H1 (cell line): ENCODE measurements around the gene GNG7. TPM values are rescaled to one million over a fixed set of nuclear protein-coding genes. Genes with fewer than 3 reads are reported as not detected.

Experiments used
- CTCF ChIA-PET: fragments of 300-600 bp; sonication (Branson Sonifier 250); formaldehyde crosslinking; loops from one replicate; lab custom pipeline; 2021; ENCODE audit not compliant: partially characterized antibody; lab: Charles Lee
- POLR2A ChIA-PET: fragments of 300-600 bp; sonication (Branson Sonifier 250); formaldehyde crosslinking; loops from one replicate; lab custom pipeline; 2021; ENCODE audit warnings: inconsistent platforms; ENCODE audit not compliant: partially characterized antibody; lab: Charles Lee
- DNase-seq, 2 experiments: peaks; one replicate each; pipeline versions ENCODE4 v3.0.0 to v3.0.0-alpha.2; 2010 to 2022; ENCODE audit warnings: low spot score in 2 of 2, low read depth in 1 of 2, mixed read lengths in 1 of 2
- FAIRE-seq: peaks from 2 replicates; lab custom pipeline; 2011; peaks lifted over from hg19 to GRCh38; lab: Jason Lieb, UNC
- H2AFZ ChIP-seq: 2 replicates; pipeline ENCODE4 v1.8.1; 2012; ENCODE audit warnings: low read length, inconsistent platforms
- H2AK5ac ChIP-seq: 2 replicates; pipeline ENCODE4 v1.6.1; 2013; ENCODE audit warnings: low read depth, low read length
- H2BK120ac ChIP-seq: replicated peaks from 2 replicates; pipeline ENCODE3; 2013; ENCODE audit warnings: low read depth, low read length, inconsistent platforms
- H2BK12ac ChIP-seq: 2 replicates; pipeline ENCODE4 v1.6.1; 2013; ENCODE audit warnings: low read depth, low read length
- H2BK15ac ChIP-seq: 2 replicates; pipeline ENCODE4 v1.6.1; 2013; ENCODE audit warnings: low read length
- H2BK20ac ChIP-seq: 2 replicates; pipeline ENCODE4 v1.6.1; 2013; ENCODE audit warnings: low read length
- H2BK5ac ChIP-seq: 2 replicates; pipeline ENCODE4 v1.6.1; 2013; ENCODE audit warnings: low read depth, low read length
- H3K14ac ChIP-seq: 2 replicates; pipeline ENCODE4 v1.6.1; 2013; ENCODE audit warnings: inconsistent platforms; ENCODE audit not compliant: insufficient read length
- H3K18ac ChIP-seq: 2 replicates; pipeline ENCODE4 v1.6.1; 2013; ENCODE audit warnings: low read length; ENCODE audit errors: extremely low read depth
- H3K23ac ChIP-seq: 2 replicates; pipeline ENCODE4 v1.6.1; 2013; ENCODE audit warnings: inconsistent platforms; ENCODE audit not compliant: insufficient read length
- H3K23me2 ChIP-seq: 2 replicates; pipeline ENCODE4 v1.6.1; 2013; ENCODE audit warnings: low read depth, low read length
- H3K27ac ChIP-seq: 2 replicates; pipeline ENCODE4 v1.6.1; 2011; ENCODE audit warnings: low read depth, low read length, inconsistent platforms
- H3K27me3 ChIP-seq, 4 experiments: replicated peaks in 1 of 4; 1 replicate in 1 of 4; 2 replicates in 3 of 4; pipeline versions ENCODE4 v1.6.1 to v1.8.1; 2011 to 2013; ENCODE audit warnings: low read length in 3 of 4, mild to moderate bottlenecking in 3 of 4, inconsistent platforms in 2 of 4, mixed read lengths in 2 of 4, moderate library complexity in 1 of 4; ENCODE audit not compliant: control insufficient read depth in 3 of 4, insufficient read depth in 3 of 4; ENCODE audit errors: extremely low read depth in 1 of 4
- H3K36me3 ChIP-seq, 4 experiments: 2 replicates each; pipeline versions ENCODE4 v1.6.1 to v1.8.1; 2011 to 2013; ENCODE audit warnings: mild to moderate bottlenecking in 4 of 4, low read length in 3 of 4, moderate library complexity in 2 of 4, control low read depth in 1 of 4, inconsistent platforms in 1 of 4; ENCODE audit not compliant: insufficient read depth in 4 of 4, control insufficient read depth in 2 of 4
- H3K4ac ChIP-seq: replicated peaks from 2 replicates; pipeline ENCODE3; 2013; ENCODE audit warnings: low read length, low read depth, mixed read lengths, inconsistent platforms; ENCODE audit not compliant: insufficient read length
- H3K4me1 ChIP-seq, 4 experiments: replicated peaks in 1 of 4; 1 replicate in 1 of 4; 2 replicates in 3 of 4; pipeline versions ENCODE4 v1.6.1 to v1.8.1; 2011 to 2013; ENCODE audit warnings: low read length in 3 of 4, inconsistent platforms in 2 of 4, mixed read lengths in 1 of 4; ENCODE audit not compliant: insufficient read depth in 4 of 4, control insufficient read depth in 3 of 4
- H3K4me2 ChIP-seq, 2 experiments: 2 replicates each; pipeline versions ENCODE4 v1.6.1 to v1.8.1; 2011 to 2013; ENCODE audit warnings: low read depth in 2 of 2, low read length in 2 of 2, control low read depth in 1 of 2, inconsistent platforms in 1 of 2, mild to moderate bottlenecking in 1 of 2; ENCODE audit not compliant: insufficient read depth in 1 of 2
- H3K4me3 ChIP-seq, 4 experiments: fragments of 200-600, 300-600 bp in 1 of 4; sonication (generic), shearing (Covaris generic), sonication (Bioruptor Twin) in 1 of 4; 2 replicates each; pipeline versions ENCODE4 v1.5.1 to v1.8.1; 2011 to 2016; ENCODE audit warnings: low read length in 4 of 4, low read depth in 3 of 4, control low read depth in 2 of 4, inconsistent platforms in 2 of 4, mild to moderate bottlenecking in 2 of 4, mixed read lengths in 1 of 4, moderate library complexity in 1 of 4; ENCODE audit not compliant: insufficient read depth in 2 of 4; ENCODE audit errors: extremely low read depth in 1 of 4
- H3K56ac ChIP-seq: replicated peaks from 2 replicates; pipeline ENCODE3; 2013; ENCODE audit warnings: low read depth, mild to moderate bottlenecking, mixed read lengths, low read length, inconsistent platforms; ENCODE audit not compliant: insufficient read length
- H3K79me1 ChIP-seq: 2 replicates; pipeline ENCODE4 v1.6.1; 2013; ENCODE audit warnings: low read depth, low read length, control low read depth
- H3K79me2 ChIP-seq, 2 experiments: 2 replicates each; pipeline versions ENCODE4 v1.6.1 to v1.8.1; 2012 to 2013; ENCODE audit warnings: low read length in 2 of 2, mild to moderate bottlenecking in 2 of 2, inconsistent platforms in 1 of 2; ENCODE audit not compliant: insufficient read depth in 2 of 2, control insufficient read depth in 1 of 2
- H3K9ac ChIP-seq, 4 experiments: replicated peaks in 1 of 4; 1 replicate in 1 of 4; 2 replicates in 3 of 4; pipeline versions ENCODE4 v1.6.1 to v1.8.1; 2011 to 2013; ENCODE audit warnings: low read depth in 3 of 4, low read length in 3 of 4, control low read depth in 2 of 4, mild to moderate bottlenecking in 2 of 4, moderate library complexity in 2 of 4, inconsistent platforms in 1 of 4; ENCODE audit errors: extremely low read depth in 1 of 4
- H3K9me3 ChIP-seq, 2 experiments: 2 replicates each; pipeline versions ENCODE4 v1.6.1 to v1.8.1; 2012 to 2013; ENCODE audit warnings: mild to moderate bottlenecking in 2 of 2, moderate library complexity in 2 of 2, control low read depth in 1 of 2, inconsistent platforms in 1 of 2, low read depth in 1 of 2, low read length in 1 of 2, mixed read lengths in 1 of 2; ENCODE audit not compliant: insufficient read depth in 2 of 2
- H4K20me1 ChIP-seq, 2 experiments: replicated peaks in 1 of 2; 2 replicates each; pipeline versions ENCODE3 to v1.8.1; 2011 to 2013; ENCODE audit warnings: inconsistent platforms in 2 of 2, low read length in 2 of 2, mild to moderate bottlenecking in 1 of 2; ENCODE audit not compliant: insufficient read depth in 2 of 2, control insufficient read depth in 1 of 2
- H4K5ac ChIP-seq: 2 replicates; pipeline ENCODE4 v1.6.1; 2013; ENCODE audit warnings: low read length, low read depth, mixed read lengths, inconsistent platforms; ENCODE audit not compliant: insufficient read length
- H4K8ac ChIP-seq: 2 replicates; pipeline ENCODE4 v1.8.0; 2013; ENCODE audit warnings: mild to moderate bottlenecking, moderate library complexity, low read length, inconsistent platforms; ENCODE audit not compliant: insufficient read depth; ENCODE audit errors: extremely low read depth
- H4K91ac ChIP-seq: replicated peaks from 2 replicates; pipeline ENCODE3; 2013; ENCODE audit warnings: low read length, mixed read lengths, inconsistent platforms; ENCODE audit not compliant: insufficient read length
- CEBPB ChIP-seq: IDR thresholded peaks from 2 replicates; pipeline ENCODE4 v1.6.1; 2012; ENCODE audit warnings: low read depth, low read length
- CTBP2 ChIP-seq: IDR thresholded peaks from 2 replicates; pipeline ENCODE4 v1.7.0; 2011; ENCODE audit warnings: borderline replicate concordance, mild to moderate bottlenecking, moderate library complexity, mixed read lengths, low read length; ENCODE audit not compliant: insufficient read depth, insufficient read length
- KDM4A ChIP-seq: IDR thresholded peaks from one replicate; pipeline ENCODE4 v1.7.1; 2012; ENCODE audit warnings: low read depth, mild to moderate bottlenecking, moderate library complexity, low read length, inconsistent platforms; ENCODE audit not compliant: severe bottlenecking
- NANOG ChIP-seq: IDR thresholded peaks from 2 replicates; pipeline ENCODE4 v1.6.1; 2011; ENCODE audit warnings: low read length, low read depth, mild to moderate bottlenecking, inconsistent platforms; ENCODE audit not compliant: insufficient read depth, poor library complexity, severe bottlenecking
- NRF1 ChIP-seq: IDR thresholded peaks from 2 replicates; pipeline ENCODE4 v1.6.1; 2011; ENCODE audit warnings: mild to moderate bottlenecking, low read depth, low read length, improper control_type of control experiment
- POLR2A ChIP-seq, 2 experiments: IDR thresholded peaks; 1 replicate in 1 of 2; 2 replicates in 1 of 2; pipeline ENCODE4 v1.6.1; 2011; ENCODE audit warnings: low read depth in 2 of 2, low read length in 2 of 2, mild to moderate bottlenecking in 2 of 2; ENCODE audit errors: control extremely low read depth in 1 of 2
- RFX5 ChIP-seq: IDR thresholded peaks from 2 replicates; pipeline ENCODE4 v1.6.1; 2011; ENCODE audit warnings: low read depth, low read length, improper control_type of control experiment, borderline replicate concordance
- SRF ChIP-seq: IDR thresholded peaks from 2 replicates; pipeline ENCODE4 v1.6.1; 2011; ENCODE audit warnings: mild to moderate bottlenecking, low read depth, low read length, moderate library complexity
- TAF1 ChIP-seq: IDR thresholded peaks from 2 replicates; pipeline ENCODE4 v1.6.1; 2011; ENCODE audit warnings: mild to moderate bottlenecking, low read depth, low read length
- TAF7 ChIP-seq: optimal IDR thresholded peaks from 2 replicates; pipeline ENCODE3; 2011; ENCODE audit warnings: low read depth, mild to moderate bottlenecking, inconsistent platforms, low read length, moderate library complexity, borderline replicate concordance
- YY1 ChIP-seq: IDR thresholded peaks from 2 replicates; pipeline ENCODE4 v1.6.1; 2011; ENCODE audit warnings: low read depth, mild to moderate bottlenecking, low read length
- ZNF274 ChIP-seq: IDR thresholded peaks from 2 replicates; pipeline ENCODE4 v1.7.0; 2012; ENCODE audit warnings: low read length, borderline replicate concordance; ENCODE audit errors: extremely low read depth
- WGBS, 2 experiments: shearing (Covaris generic) in 1 of 2; methylation state at CpG; one replicate each; pipeline versions ENCODE4 v1.1.6 to v1.1.7; 2013 to 2015; ENCODE audit warnings: low lambda C conversion rate in 2 of 2, mixed read lengths in 2 of 2, inconsistent platforms in 1 of 2, low coverage in 1 of 2, missing lambda C conversion rate in 1 of 2; ENCODE audit not compliant: insufficient replicate concordance in 2 of 2, insufficient coverage in 1 of 2, insufficient read length in 1 of 2; ENCODE audit errors: extremely low coverage in 1 of 2, missing lambda C conversion rate in 1 of 2; 5-methylcytosine and 5-hydroxymethylcytosine counted together
- polyA plus RNA-seq, 7 experiments: library from polyadenylated mRNA; depleted of rRNA in 3 of 7; stranded (reverse) in 5 of 7; unstranded in 2 of 7; fragments of >200 nt in 5 of 7; fragments of 200-250 nt in 2 of 7; gene quantifications; 1 replicate in 5 of 7; 2 replicates in 1 of 7; 4 replicates in 1 of 7; pipeline versions ENCODE4 v1.2.1 to v1.2.3, GENCODE V29; 2011 to 2013; ENCODE audit warnings: missing spikeins in 2 of 7, mixed read lengths in 2 of 7
- total RNA-seq: library from RNA; stranded (reverse); fragmentation: NEBNext Ultra II Directional; extraction: Animal tissue kit (Norgen Biotek cat#: 25700); gene quantifications from 2 replicates; pipeline ENCODE4 v1.2.1, GENCODE V29; 2021
- TF ChIP-seq, protein P1 (sequence below): IDR thresholded peaks from 2 replicates; pipeline ENCODE4 v1.6.1; 2012; ENCODE audit warnings: low read length, inconsistent platforms

GNG7 gene
- total and polyA plus RNA-seq, 2 of the 8 experiments (the other 6 are each of a cell fraction or from before 2014, with no cell fraction given): 2.8 to 7.8 TPM

- Histone ChIP-seq H3K4me2 (no peak overlapping the region), H2BK5ac (no peak overlapping the region), H4K5ac (no peak overlapping the region), H3K4me3 (no peak overlapping the region), H3K23ac (no peak overlapping the region), H3K27me3 (0 out of 7 replicates have a peak, but pooled peaks cover 0 to 2% (median 0%) of the 10 kb centered on the region in 4 experiments), H2BK20ac (no peak overlapping the region), H4K91ac (no peak overlapping the region), H3K23me2 (0 out of 2 replicates have a peak, but pooled peaks cover 5% of the 10 kb centered on the region), H3K14ac (no peak overlapping the region), H2BK12ac (no peak overlapping the region), H3K56ac (no peak overlapping the region), H2AFZ (no peak overlapping the region), H2BK15ac (no peak overlapping the region), H3K18ac (no peak overlapping the region), H3K79me2 (peaks cover 0 to 2% of the 10 kb centered on the region in 2 experiments; a peak in 1 of 4 replicates), H3K9ac (no peak overlapping the region), H3K9me3 (no peaks in the 10 kb centered on the region), H2AK5ac (no peak overlapping the region), H3K27ac (no peak overlapping the region), H2BK120ac (no peak overlapping the region), H3K4me1 (no peaks in the 10 kb centered on the region), H3K4ac (no peak overlapping the region), H4K8ac (no peak overlapping the region), H3K36me3 (no peaks in the 10 kb centered on the region), H4K20me1 (peaks cover 0 to 2% of the 10 kb centered on the region in 2 experiments), H3K79me1 (no peaks in the 10 kb centered on the region)
- DNase-seq: no peak
- 74% methylated on average over 8 of the region's 8 CpGs; no CpG with 5 or more reads in 1 of the 2 experiments for WGBS, 2 experiments
- CTCF ChIA-PET: interaction anchor here (1.2 kb wide), 1 partner anchor 95 kb away, joined by 7 read pairs; no protein-coding TSS in a partner anchor
- POLR2A ChIA-PET: no interaction called here
- FAIRE-seq: no peak
- TF ChIP-seq KDM4A (no peak), NANOG (no peak), NRF1 (no peak), CEBPB (no peak), CTBP2 (no peak), SRF (no peak), YY1 (no peak), RFX5 (no peak), POLR2A (IDR thresholded peaks at IDR 0.05; ENCODE audit: control extremely low read depth in 1 of 2, low read depth in 2 of 2, low read length in 2 of 2) (no peak), TAF7 (no peak), ZNF274 (no peak), TAF1 (no peak)
- TF ChIP-seq, protein P1, sequence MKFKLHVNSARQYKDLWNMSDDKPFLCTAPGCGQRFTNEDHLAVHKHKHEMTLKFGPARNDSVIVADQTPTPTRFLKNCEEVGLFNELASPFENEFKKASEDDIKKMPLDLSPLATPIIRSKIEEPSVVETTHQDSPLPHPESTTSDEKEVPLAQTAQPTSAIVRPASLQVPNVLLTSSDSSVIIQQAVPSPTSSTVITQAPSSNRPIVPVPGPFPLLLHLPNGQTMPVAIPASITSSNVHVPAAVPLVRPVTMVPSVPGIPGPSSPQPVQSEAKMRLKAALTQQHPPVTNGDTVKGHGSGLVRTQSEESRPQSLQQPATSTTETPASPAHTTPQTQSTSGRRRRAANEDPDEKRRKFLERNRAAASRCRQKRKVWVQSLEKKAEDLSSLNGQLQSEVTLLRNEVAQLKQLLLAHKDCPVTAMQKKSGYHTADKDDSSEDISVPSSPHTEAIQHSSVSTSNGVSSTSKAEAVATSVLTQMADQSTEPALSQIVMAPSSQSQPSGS: no peak
These were observed 40.6 kb upstream of the GNG7 start for GRCh38 chr19:2743099-2743498.
